Astrocyte of the spinal cord (primary cell): ENCODE measurements around the gene ST6GALNAC3.

Experiments
- DNase-seq: peaks from one replicate; pipeline ENCODE4 v3.0.0; 2011; ENCODE audit warnings: low read depth, low spot score
- H3K4me3 ChIP-seq: 2 replicates; pipeline ENCODE4 v1.5.1; 2011; ENCODE audit warnings: low read depth, mild to moderate bottlenecking, low read length, moderate library complexity
- in situ Hi-C: cut with HindIII; loops from 2 replicates; pipeline ENCODE4 v1.10.0; 2017; ENCODE audit warnings: low sequenced_read_pairs
- TF ChIP-seq, protein P1 (sequence below): IDR thresholded peaks from 2 replicates; pipeline ENCODE4 v1.5.1; 2012; ENCODE audit warnings: low read depth, mild to moderate bottlenecking, low read length, inconsistent platforms

The ST6GALNAC3 gene

DNA sequence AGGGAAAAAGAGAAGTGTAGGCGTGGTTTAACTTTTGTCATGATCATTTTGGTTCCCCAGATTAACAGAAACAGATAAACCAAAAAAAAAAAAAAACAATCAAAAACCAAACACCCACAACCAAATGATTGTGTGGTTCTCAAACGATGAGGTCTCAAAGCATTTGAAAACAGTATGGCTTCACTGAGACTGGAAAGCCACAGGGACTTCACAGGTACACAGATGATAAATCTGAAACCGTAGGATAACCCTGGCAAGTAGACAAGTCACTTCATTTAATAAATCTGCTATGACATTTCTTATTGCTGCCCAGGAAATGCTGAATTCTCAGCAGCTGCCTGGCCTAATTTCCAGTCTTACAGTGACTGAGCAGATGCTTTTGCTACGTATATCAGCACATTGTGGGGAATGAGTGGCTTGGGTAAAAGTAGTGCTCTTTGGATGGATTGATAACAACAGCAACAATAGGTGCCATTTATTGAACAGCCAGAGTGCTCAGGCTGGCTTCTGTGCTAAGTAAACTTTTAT, 6.1 kb downstream of the ST6GALNAC3 start:
- no peak overlapping the region for H3K4me3 ChIP-seq
- in situ Hi-C loops = no loop called here
- TF ChIP-seq, protein P1, sequence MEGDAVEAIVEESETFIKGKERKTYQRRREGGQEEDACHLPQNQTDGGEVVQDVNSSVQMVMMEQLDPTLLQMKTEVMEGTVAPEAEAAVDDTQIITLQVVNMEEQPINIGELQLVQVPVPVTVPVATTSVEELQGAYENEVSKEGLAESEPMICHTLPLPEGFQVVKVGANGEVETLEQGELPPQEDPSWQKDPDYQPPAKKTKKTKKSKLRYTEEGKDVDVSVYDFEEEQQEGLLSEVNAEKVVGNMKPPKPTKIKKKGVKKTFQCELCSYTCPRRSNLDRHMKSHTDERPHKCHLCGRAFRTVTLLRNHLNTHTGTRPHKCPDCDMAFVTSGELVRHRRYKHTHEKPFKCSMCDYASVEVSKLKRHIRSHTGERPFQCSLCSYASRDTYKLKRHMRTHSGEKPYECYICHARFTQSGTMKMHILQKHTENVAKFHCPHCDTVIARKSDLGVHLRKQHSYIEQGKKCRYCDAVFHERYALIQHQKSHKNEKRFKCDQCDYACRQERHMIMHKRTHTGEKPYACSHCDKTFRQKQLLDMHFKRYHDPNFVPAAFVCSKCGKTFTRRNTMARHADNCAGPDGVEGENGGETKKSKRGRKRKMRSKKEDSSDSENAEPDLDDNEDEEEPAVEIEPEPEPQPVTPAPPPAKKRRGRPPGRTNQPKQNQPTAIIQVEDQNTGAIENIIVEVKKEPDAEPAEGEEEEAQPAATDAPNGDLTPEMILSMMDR = no peak
- no peak for DNase-seq

DNA sequence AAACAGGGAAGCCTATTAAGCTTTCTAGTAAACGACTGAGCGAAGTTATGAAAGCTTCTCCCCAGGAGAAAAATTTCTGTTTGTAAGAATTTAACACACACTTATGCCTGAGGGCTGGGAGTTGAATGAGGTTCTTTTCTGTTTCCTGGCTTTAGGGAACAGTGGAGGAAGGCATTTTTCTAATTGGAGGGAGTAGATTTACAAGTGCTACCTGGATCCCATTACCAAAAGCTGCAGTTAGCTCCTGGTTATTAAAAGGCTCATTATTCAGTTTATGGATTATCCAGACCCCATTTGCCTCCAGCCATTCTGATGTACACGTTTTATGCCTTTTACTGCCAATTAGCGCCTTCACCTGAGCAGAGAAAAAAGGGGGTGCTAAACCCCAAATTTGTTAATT, 7.5 kb downstream of the ST6GALNAC3 start:
- in situ Hi-C loops = no loop called here
- no peak for DNase-seq
- TF ChIP-seq, protein P1 = no peak
- no peak overlapping the region for H3K4me3 ChIP-seq

DNA sequence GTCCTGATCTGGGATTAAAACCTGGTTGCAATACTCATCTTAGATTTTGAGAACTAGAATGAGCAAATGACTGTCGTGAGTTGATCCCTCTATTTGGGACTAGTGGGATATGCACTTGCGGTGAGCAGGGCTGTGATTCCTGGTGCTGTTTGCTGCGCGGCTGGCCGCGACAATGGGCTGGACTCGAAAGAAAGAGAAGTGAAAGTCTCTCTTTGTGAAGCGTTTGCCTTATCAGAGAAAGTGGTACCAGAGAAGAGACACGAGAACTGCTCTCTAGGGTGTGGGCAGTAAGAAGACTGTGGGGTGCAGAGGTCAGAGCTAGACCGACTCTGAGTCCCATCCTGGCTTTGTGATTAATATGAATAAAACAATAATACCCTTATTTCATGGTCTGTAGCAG, 8.6 kb downstream of the ST6GALNAC3 start:
- no peak for DNase-seq
- in situ Hi-C loops = no loop called here
- no peak overlapping the region for H3K4me3 ChIP-seq
- TF ChIP-seq, protein P1 = no peak

DNA sequence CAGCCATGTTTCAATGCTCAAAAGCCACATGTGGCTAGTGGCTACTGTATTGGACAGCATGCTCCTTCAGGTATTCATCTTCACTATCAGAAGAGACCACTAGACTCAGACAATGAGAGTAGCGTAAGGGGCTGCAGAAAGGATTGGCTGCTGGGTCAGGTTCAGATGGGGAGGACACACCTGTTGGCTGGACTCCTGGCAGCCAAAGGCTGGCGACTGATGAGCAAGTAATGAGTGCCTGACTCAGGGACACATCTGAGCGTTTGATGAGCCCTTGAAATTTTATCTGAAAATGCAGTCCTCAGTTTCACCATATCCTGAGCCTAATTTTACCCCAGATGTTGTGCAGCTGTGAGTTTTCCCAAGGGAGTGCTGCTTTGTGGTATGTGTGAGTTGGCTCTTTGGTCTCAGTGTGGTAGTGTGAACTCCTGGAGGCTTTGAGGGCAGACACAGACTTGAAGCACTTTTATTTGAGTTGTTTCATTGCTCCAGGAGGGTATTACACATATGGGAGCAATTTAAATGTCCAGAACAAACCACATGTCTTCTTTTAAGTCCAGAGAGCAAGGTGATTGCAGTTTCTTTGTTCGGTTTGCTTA, 9.6 kb downstream of the ST6GALNAC3 start:
- TF ChIP-seq, protein P1 = no peak
- in situ Hi-C loops = no loop called here
- H3K4me3 ChIP-seq = no peak overlapping the region
- no peak for DNase-seq

DNA sequence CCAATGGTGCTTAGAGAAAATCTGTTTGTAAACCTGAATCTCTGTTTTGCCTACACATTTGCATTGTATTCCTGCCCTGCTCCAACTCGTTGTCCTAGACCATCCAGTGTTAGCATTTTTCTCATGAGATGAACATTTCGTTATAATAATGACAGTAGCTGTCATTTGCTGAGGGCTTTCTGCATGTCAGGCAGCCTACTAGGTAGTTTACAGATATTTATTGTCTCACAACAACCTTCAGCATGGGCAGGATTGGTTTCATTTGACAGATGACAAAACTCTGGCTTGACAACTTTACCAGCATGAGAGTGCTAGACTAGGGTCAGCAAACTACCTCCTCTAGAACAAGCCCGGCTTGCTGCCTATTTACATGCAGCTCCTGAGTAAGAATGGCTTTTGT, 10.1 kb downstream of the ST6GALNAC3 start:
- in situ Hi-C loops = no loop called here
- no peak for DNase-seq
- TF ChIP-seq, protein P1 = no peak
- H3K4me3 ChIP-seq = no peak overlapping the region

DNA sequence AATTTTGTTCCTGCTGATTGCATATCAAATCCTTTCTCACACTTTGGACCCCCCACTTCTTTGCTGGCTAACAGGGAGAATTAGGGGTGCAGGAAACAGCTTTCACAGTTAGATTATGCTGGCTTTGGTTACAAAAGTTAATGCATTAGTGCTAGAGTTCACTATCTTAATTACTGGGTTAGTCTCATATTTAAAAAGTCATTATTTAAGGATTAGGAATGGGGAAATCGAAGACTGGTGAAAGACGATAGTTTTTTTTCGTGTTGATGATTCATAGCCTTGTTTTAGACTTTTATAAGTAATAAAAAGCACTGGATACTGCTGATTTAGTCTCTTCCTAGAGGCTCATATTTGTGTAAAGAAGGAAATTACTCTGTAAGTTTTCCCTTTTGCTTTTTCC, 11.6 kb downstream of the ST6GALNAC3 start:
- in situ Hi-C loops = no loop called here
- H3K4me3 ChIP-seq = no peak overlapping the region
- DNase-seq = no peak
- TF ChIP-seq, protein P1 = no peak
